Stimulated activated CD4-positive, alpha-beta T cell treated with anti-CD3 and anti-CD28 coated beads, Interleukin-1b, Interleukin-23, amount 100 ng/mL, for 4 hours (primary cell): ENCODE results near the gene RRBP1.

Source experiments
- DNase-seq, 2 donors: peaks; one replicate each; pipeline ENCODE4 v3.0.0-alpha.2; 2020; ENCODE audit warnings: low read depth in 2 of 2

The RRBP1 gene

GRCh38 chr20:17571153-17571527, 110.9 kb downstream of the RRBP1 start:
- DNase-seq, result no peak

- DNase-seq, result peak in 1 of 2 donors; percentile 19
Measured at GRCh38 chr20:17570347-17571152, 111.5 kb downstream of the RRBP1 start.

GRCh38 chr20:17569616-17570346, 112.3 kb downstream of the RRBP1 start, which contains the start of gene DSTN:
DSTN (plus strand) TSS chr20:17570075; CDS start chr20:17570209, 134 bp downstream.
- peak; percentile 72 to 85 for DNase-seq

GRCh38 chr20:17568972-17569521, 113.0 kb downstream of the RRBP1 start:
- DNase-seq, result peak in 1 of 2 donors; percentile 6

- no peak for DNase-seq
Measured at GRCh38 chr20:17568045-17568788, 113.8 kb downstream of the RRBP1 start.

GRCh38 chr20:17566345-17566744, 115.7 kb downstream of the RRBP1 start:
- DNase-seq, result no peak

- DNase-seq, result no peak
Measured at GRCh38 chr20:17565169-17565845, 116.7 kb downstream of the RRBP1 start.
